HG02588 (cell line): ENCODE results near the gene GNAS.
"Not testable (repeated sequence)": the region's sequence is repeated elsewhere in the genome, so short reads cannot be mapped to it uniquely, and the experiment has no call there.

Source experiments
- ATAC-seq: cut with Tn5 transposase; IDR thresholded peaks from one replicate; pipeline ENCODE4 v1.9.1; 2021; ENCODE audit warnings: mild to moderate bottlenecking, moderate library complexity; ENCODE audit not compliant: unreplicated experiment

The GNAS gene

GRCh38 chr20:58852543-58853271 is at the start of gene GNAS:
GNAS (plus strand) TSS chr20:58852716.
- no peak for ATAC-seq

DNA sequence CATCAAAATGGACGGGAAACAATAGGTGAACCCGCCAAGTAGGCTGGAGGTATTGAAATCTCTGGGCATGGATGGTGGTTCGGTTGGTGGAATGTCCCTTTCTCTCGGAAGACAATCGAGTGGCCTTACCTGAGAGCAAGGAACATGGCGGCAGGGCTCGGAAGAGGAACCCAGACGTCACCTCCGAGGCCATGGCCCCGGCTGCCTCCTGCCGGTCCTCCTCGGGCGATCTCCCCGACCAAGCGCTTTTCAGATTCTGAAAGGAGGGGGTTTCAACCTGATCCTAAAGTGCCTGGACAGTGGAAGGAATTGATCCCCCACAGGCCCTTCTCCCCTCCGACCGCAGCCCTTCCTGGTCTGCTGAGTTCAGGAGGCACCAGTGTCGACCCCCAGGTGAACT is 49.0 kb upstream of the GNAS start:
- no peak for ATAC-seq

DNA sequence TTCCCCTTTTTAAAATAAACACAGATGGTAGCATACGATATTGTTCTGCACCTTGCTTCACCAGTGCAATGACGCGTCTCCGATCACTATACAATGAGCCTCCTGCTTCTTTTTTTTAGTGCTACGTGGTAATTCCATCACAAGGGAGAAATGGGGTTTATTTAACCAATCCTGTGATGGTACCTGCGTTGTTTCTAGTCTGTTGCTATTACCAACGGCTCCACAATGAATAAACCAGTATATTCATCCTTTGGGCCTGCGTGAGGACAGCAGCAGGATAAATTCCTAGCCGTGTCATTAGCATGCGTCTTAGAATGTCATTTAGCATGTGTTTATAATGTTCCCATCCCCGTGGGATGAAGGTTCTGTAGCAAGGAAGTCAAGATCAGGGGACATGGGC is 44.7 kb upstream of the GNAS start:
- no peak for ATAC-seq

- ATAC-seq, result no peak
These were observed 44.1 kb upstream of the GNAS start for GRCh38 chr20:58808271-58809046.

GRCh38 chr20:58810116-58810878 is 42.2 kb upstream of the GNAS start:
- no peak for ATAC-seq

DNA sequence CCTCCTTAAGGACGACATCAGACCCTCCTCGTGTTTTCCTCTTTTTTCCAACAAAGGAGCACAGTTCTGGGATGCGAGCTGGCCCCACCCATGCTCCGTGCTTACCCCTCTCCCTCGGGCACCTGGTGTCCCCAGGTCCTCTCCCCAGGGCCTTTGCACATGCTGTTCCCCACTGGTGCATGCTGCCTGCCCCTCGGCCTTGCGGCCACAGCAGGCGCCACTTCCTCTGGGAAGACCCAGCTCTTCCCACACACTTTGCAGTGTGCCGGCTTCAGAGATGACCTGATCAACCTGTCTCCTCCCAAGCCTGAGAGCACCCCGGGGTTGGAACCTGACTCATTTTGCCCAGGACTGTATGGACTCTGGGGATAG is 41.7 kb upstream of the GNAS start:
- no peak for ATAC-seq

GRCh38 chr20:58811334-58811733 is 41.2 kb upstream of the GNAS start:
- no peak for ATAC-seq

- ATAC-seq, result no peak
These were observed 39.1 kb upstream of the GNAS start for GRCh38 chr20:58813369-58813768.

DNA sequence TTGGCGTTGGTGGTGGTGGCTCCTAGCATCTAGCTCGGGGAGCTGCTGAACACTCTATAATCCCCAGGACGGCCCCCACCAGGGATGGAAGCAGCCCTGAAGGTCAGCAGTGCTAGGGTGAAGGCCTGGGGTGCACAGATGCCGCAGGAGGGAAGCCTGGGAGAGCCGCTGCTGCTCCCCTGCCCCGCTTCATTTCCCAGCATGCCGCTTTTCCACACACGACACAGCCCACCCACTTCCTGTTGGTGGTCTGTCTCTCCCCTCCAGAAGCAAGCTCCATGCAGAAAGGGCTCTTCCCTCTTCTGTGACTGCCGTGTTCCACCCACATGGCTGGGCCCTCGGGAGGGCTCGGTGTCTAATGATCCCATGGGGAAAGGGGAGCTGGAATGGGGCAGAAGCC is 37.1 kb upstream of the GNAS start:
- no peak for ATAC-seq

GRCh38 chr20:58816051-58816450 is 36.5 kb upstream of the GNAS start:
- no peak for ATAC-seq

GRCh38 chr20:58816957-58817651 is 35.4 kb upstream of the GNAS start:
- ATAC-seq, result no peak

- ATAC-seq, result no peak
These were observed 34.8 kb upstream of the GNAS start for GRCh38 chr20:58817748-58818147.

GRCh38 chr20:58818586-58819285 is 33.8 kb upstream of the GNAS start:
- no peak for ATAC-seq

GRCh38 chr20:58819921-58820320 is 32.6 kb upstream of the GNAS start:
- ATAC-seq, result no peak

- not testable (repeated sequence) for ATAC-seq
These were observed 32.0 kb upstream of the GNAS start for GRCh38 chr20:58820515-58820914.

- no peak for ATAC-seq
These were observed 30.4 kb upstream of the GNAS start for GRCh38 chr20:58822149-58822548.

- ATAC-seq, result no peak
These were observed 29.5 kb upstream of the GNAS start for GRCh38 chr20:58822748-58823730.

DNA sequence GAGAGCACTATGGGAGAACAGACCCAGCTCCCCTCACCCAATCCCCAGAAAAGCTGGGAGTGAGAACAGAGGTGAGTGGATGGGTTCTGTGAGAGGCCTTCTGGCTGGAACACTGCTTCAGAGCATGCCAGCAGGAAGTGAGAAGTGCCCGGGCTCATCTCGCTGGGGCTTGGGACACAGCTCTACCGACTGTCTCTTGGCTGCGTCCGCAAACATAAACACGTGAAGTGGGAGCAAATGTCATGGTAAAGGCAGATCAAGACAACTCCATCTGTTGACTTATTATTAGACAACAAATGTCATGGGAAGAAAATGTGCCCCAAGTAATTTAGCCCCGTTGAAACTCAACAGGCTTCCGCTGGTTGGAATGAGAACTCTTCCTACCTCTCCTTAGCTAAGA is 27.7 kb upstream of the GNAS start:
- no peak for ATAC-seq

GRCh38 chr20:58825450-58825849 is 27.1 kb upstream of the GNAS start:
- ATAC-seq, result no peak
